ENCODE results near the gene C2CD2.
"Not testable (repeated sequence)": the region's sequence is repeated elsewhere in the genome, so short reads cannot be mapped to it uniquely, and the experiment has no call there.

C2CD2 gene

DNA sequence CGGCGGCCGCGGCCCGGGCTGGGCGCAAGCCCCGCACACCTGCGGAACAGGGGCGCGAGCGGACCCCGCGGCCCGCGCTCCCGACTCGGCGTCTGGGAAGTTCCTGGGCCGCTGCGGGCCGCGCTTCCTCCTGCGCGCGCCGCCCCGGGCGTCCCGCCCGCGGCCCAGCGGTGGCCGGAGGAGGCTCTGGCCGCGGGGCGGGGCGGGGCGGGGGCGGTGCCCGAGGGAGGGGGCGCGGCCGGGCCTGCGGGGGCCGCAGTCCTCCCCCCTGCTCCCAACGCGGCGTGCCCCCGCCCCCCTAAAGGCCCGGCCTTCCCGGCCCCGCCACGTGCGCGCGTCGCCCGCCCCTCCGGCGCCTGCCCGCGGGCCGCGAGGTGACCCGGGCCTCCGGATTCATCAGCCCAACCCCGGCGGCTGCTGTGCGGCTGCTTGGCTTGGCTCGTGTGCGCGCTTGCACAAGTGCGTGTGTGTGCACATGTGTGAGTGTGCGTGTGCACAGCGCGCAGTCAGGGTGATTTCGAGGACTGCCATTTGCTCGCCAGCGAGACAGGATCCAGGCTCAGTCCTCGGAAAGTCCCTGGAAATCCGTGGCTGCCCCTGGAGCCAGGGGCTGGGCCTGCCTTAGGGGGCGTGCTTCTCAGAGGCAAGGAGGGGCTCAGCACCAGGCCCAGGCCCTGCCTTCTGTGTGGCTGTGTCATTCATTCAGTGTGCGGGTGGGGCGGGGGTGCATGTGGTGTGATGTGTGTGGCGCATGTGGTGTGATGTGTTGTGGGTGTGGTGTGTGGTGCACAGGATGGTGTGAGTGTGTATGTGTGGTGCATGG, at the start of gene C2CD2:
C2CD2 (minus strand) TSS at position 188 of the 823 bp plus-strand sequence. CDS start 370 bp downstream, outside the sequence.
- DNase-seq = peak; percentile 67

DNA sequence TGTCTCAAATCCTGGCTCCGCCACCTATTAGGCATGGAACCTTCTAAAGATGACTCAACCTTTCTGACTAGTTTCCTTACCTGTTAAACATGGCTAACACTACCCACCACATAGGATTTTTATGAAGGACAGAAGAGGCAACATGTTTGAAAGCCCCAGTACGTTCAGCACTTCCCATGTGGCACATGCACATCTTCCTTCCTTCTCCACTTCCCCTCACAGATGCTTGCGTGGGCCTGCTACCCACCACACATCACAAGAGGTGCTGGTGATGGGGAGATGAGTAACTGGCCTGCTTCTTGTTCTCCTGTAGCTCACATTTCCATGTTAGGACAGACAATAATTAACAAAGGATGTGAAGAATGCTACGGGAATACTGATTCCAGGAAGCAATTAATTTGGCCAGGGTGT, 49.2 kb upstream of the C2CD2 start:
- DNase-seq = no peak

GRCh38 chr21:42002421-42002958, 48.7 kb upstream of the C2CD2 start:
- peak; percentile 85 for DNase-seq

DNA sequence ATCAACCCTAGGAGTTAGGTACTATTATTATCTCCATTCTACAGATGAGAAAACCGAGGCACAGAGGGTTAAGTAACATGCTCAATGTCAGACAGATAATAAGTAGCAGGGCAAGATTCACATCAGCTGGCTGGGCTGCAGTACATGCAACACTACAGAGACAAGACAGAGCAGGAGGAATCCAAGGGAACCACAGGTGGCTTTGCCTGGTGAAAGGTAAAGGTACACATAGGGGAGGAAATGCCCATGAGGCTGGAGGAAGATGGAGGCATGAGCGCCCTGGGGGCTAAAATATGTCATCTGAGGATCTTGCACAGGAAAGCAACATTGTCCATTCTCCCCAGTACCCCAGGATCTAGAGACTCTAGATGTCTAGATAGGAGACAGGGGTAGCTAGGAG, 48.0 kb upstream of the C2CD2 start:
- DNase-seq = no peak

- no peak for DNase-seq
Measured at GRCh38 chr21:42000908-42001307, 47.1 kb upstream of the C2CD2 start.

DNA sequence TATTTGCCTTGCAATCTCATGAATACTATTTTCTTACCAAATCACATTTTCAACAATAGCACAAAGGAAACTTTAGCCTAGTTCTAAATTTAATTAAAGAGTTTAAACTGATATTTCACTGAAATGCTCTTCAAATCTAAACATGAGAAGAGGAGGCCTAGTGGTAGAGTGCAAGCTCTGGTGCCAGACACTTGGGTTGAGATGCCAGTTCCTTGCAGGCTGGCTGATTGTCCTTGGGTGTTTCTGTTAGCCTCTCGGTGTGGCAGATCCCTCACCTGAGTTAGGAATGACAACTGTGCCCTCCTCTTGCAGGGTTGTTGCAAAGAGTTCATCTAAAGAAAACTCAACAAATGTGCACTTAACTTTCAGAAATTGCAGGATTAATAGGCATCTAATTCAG, 43.8 kb upstream of the C2CD2 start:
- DNase-seq = no peak

DNA sequence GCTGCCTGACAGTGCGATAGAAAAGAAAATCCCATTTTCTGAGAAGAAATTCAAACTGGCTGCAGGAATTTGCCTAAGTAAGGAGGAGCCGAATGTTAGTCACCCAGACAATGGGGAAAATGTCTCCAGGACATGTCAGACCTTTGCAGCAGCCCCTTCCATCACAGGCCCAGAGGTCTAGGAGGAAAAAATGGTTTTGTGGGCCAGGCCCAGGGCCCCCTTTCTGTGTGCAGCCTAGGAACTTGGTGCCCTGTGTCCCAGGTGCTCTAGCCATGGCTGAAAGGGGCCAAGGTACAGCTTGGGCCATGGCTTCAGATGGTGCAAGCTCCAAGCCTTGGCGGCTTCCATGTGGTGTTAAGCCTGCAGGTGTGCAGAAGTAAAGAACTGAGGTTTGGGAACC, 41.8 kb upstream of the C2CD2 start:
- DNase-seq = no peak

- DNase-seq = not testable (repeated sequence)
Measured at GRCh38 chr21:41994613-41995012, 40.8 kb upstream of the C2CD2 start.

DNA sequence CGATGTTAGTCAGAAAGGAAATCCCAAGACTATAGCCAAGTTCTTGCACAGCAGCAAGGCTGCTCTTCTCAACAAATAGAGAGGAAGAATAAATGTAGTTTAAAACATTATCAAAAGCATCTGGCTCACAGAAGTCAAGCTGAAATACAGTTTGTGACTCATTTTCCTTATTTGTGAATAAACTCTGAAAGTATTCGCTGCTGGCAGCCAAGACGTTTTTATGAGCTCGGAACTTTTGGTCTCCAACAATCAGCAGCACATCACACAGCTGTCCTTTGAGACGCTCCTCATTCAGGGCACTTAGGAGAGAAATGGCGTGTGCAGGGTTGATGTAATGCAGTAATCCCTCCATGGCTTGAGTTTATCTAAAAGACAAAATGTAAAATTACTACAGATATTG, 39.9 kb upstream of the C2CD2 start:
- no peak for DNase-seq

- DNase-seq = no peak
Measured at GRCh38 chr21:41992576-41992975, 38.8 kb upstream of the C2CD2 start.

DNA sequence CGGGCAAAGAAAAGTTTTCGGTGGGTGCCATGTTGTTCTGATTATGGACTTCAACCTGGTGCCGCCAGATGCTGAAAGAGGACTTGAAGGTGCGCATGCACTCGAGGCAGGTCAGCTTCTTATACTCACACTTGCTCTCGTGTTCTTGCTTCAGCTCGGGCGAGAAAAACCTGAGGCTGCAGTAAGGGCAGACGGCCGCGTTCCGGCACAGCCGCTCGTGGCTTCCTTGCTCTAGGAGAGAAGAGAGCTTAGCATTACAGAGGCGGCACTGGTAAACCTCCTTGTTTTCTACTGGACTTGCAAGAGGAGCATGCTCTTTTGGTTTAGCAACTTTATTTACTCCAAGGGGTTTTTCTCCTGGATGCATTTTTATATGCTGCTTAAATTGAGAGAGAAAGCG, 37.8 kb upstream of the C2CD2 start:
- no peak for DNase-seq

DNA sequence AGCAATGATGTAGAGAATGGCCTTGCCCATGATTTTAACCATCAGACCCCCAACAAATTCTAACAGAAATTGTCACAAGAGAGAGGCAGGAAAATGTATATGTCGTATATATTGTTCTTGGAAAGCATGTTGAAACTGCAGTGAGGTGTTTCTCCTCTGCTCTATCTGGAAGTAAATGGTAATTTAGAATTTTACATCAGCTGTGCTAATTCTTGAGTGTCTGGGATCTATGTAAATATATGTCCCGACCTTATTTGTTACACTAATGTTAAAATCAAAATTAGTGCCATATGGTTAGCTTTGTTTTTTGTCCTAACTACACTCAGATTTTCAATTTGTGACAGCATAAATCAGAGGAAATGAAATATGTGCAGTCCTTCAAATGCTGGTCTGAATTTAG, 35.9 kb upstream of the C2CD2 start:
- no peak for DNase-seq

- DNase-seq = no peak
Measured at GRCh38 chr21:41987310-41987709, 33.5 kb upstream of the C2CD2 start.

- no peak for DNase-seq
Measured at GRCh38 chr21:41985662-41986416, 32.0 kb upstream of the C2CD2 start.

- no peak for DNase-seq
Measured at GRCh38 chr21:41983229-41983628, 29.4 kb upstream of the C2CD2 start.

DNA sequence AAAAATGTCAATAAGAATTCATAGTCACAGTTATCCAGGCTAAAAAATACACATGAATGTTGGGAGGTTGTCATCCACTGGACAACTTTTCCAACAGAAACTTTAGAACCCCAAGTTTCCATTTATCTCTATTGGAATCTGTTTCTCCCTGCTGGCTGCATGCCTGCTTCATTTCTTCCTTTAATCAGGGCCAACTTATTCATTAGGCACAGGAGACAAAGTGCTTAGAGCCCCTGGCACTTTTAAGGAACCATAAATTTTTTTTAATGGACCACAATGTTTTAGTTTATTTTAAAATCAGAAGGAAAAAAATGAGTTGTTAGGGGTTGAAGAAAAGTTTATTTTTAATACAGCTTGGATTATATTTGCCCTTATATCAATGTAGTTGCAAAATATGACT, 26.7 kb upstream of the C2CD2 start:
- no peak for DNase-seq

- DNase-seq = no peak
Measured at GRCh38 chr21:41979751-41980369, 26.0 kb upstream of the C2CD2 start.

DNA sequence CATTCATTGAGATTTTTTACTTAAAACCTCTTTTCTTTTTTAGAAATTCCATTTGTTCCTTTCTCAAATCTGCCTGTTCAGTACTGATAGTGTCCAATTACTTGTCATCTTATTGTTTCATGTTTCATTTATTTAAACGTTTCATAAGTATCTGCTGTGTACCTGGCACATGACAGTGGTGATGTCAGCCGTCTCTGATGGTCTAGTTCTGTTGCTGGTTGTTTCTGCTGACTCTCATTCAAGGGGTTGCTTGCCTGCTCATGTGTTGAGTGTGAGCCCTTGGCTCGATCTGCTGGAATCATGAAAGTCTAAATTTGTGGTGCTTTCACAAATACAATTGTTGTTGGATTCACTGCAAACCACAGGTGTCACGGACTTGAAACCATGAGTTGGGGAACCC, 25.5 kb upstream of the C2CD2 start:
- DNase-seq = no peak

DNA sequence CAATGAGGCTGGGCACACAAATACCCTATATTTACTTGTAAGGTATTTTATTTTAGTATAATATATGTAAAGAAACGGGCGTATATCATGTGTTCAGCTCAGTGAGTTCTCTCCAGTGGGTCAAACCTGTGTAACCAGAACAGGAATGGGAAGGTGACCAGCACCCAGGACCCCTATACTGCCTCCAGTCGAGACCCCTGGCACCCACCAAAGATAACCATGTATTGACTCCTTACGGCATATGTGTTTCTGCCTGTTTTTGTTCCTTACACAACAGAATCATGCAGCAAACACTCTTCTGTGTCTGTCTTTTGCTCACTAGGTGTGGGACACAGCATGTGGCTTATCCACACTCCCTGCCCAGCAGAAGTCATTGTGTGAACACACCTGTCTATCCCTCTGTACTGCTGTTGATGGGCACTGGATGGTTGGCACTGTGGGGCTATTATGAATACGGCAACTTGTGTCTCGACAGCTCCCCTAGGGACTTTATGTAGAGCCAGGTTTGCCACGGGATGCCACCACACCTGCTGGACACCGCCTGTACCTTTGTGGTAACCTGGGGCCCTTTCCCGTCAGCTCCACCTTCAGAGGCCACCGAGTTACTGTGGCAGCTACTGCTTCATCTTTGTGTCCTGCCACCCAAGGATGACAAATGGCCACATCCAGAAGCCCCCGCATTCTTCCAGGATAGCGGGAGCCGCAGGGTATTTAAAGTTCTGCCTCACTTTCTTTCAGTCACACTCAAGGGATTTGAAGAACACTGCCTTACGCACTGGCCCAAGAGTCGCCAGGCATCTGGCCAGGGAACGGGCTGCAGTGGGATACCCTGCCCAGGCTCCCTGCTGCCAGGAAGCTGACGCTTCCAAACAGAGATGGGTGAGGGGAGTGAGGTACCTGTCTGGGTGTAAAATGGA, 23.5 kb upstream of the C2CD2 start:
- no peak for DNase-seq

GRCh38 chr21:41976611-41977010, 22.8 kb upstream of the C2CD2 start:
- DNase-seq = no peak

GRCh38 chr21:41975391-41976272, 21.8 kb upstream of the C2CD2 start:
- DNase-seq = no peak

DNA sequence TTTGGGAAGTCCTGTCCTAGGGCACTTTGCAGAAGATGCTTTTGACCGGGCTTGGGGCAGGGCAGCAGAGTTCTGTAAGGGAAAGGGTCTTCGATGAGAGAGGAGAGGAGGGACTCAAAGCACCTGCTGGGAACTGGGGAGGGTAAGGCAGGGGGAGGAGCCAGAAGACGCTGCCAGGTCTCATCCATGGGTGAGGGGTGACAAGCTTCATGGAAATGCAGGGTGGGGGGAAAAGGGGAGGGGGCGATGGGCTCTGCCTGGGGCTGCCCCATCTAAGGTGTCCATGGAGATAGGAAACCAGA, 20.9 kb upstream of the C2CD2 start:
- DNase-seq = no peak
